K562 (cell line): ENCODE results near the gene TRMT1. TPM values are rescaled to one million over a fixed set of nuclear protein-coding genes. Genes with fewer than 3 reads are reported as not detected.

ENCODE experiments used
- C11orf30 ChIP-seq: fragments of 450-650 bp; IDR thresholded peaks from 2 replicates; pipeline ENCODE4 v1.6.1; 2016; ENCODE audit warnings: low read depth, mild to moderate bottlenecking
- DMBX1 ChIP-seq: fragments of 250-450 bp; sonication (Bioruptor Pico); IDR thresholded peaks from 2 replicates; pipeline ENCODE4 v1.8.0; 2022; ENCODE audit warnings: inconsistent platforms, mild to moderate bottlenecking, moderate library complexity, borderline replicate concordance
- E2F8 ChIP-seq: fragments of 450-650 bp; IDR thresholded peaks from 2 replicates; pipeline ENCODE4 v1.7.1; 2018; ENCODE audit warnings: mild to moderate bottlenecking, low read depth; ENCODE audit not compliant: partially characterized antibody
- ERF ChIP-seq: fragments of 450-650 bp; formaldehyde crosslinking; IDR thresholded peaks from 2 replicates; pipeline ENCODE4 v1.4.0; 2020; ENCODE audit warnings: mild to moderate bottlenecking, mixed read lengths
- MLX ChIP-seq, 2 experiments: fragments of 450-650 bp in 1 of 2; sonication (generic) in 1 of 2; formaldehyde crosslinking; conservative IDR thresholded peaks; 2 replicates each; pipeline versions ENCODE4 v1.4.0 to v1.8.1; 2020 to 2022; ENCODE audit warnings: mild to moderate bottlenecking in 1 of 2, missing genetic modification reagents in 1 of 2
- NELFE ChIP-seq: IDR thresholded peaks from 2 replicates; pipeline ENCODE4 v1.6.1; 2011; ENCODE audit warnings: mild to moderate bottlenecking; ENCODE audit not compliant: insufficient read depth, insufficient read length
- STAT5B ChIP-seq: fragments of 250-450 bp; sonication (Bioruptor Pico); IDR thresholded peaks from 2 replicates; pipeline ENCODE4 v1.8.0; 2021; ENCODE audit warnings: mild to moderate bottlenecking, inconsistent platforms
- ZBTB17 ChIP-seq: fragments of 450-650 bp; formaldehyde crosslinking; IDR thresholded peaks from 2 replicates; pipeline ENCODE4 v1.4.0; 2020; ENCODE audit warnings: mild to moderate bottlenecking
- ZBTB49 ChIP-seq: sonication (generic); formaldehyde crosslinking; IDR thresholded peaks from 2 replicates; pipeline ENCODE4 v1.8.0; 2022; ENCODE audit warnings: missing genetic modification reagents, mild to moderate bottlenecking, borderline replicate concordance
- ZFP30 ChIP-seq: fragments of 250-450 bp; sonication (Bioruptor Pico); IDR thresholded peaks from 2 replicates; pipeline ENCODE4 v1.8.0; 2022; ENCODE audit warnings: moderate library complexity, mild to moderate bottlenecking, inconsistent platforms, borderline replicate concordance
- ZFPM2 ChIP-seq: fragments of 250-450 bp; sonication (Bioruptor Pico); IDR thresholded peaks from 2 replicates; pipeline ENCODE4 v1.5.1; 2022; ENCODE audit warnings: mild to moderate bottlenecking
- ZNF449 ChIP-seq: fragments of 250-450 bp; sonication (Bioruptor Pico); IDR thresholded peaks from 2 replicates; pipeline ENCODE4 v1.8.0; 2022; ENCODE audit warnings: moderate library complexity, mild to moderate bottlenecking, inconsistent platforms
- ZNF609 ChIP-seq: sonication (generic); formaldehyde crosslinking; IDR thresholded peaks from 2 replicates; pipeline ENCODE4 v1.8.1; 2023; ENCODE audit warnings: missing genetic modification reagents, mild to moderate bottlenecking, borderline replicate concordance
- polyA plus RNA-seq, 8 experiments: library from polyadenylated mRNA; depleted of rRNA in 4 of 8; stranded (reverse) in 5 of 8; unstranded in 3 of 8; fragments of >200 nt; fragmentation: Nextera tagmentation in 2 of 8; fragmentation: Illumina TruSeq in 1 of 8; extraction: Ambion mirVana in 2 of 8; extraction: Trizol in 1 of 8; gene quantifications; 2 replicates each; pipeline versions ENCODE4 v1.2.1 to v1.2.3, GENCODE V29; 2011 to 2014; ENCODE audit warnings: inconsistent platforms in 1 of 8, missing spikeins in 1 of 8
- total RNA-seq, 7 experiments: library from RNA; depleted of rRNA in 6 of 7; stranded (reverse); fragments of >200 nt in 6 of 7; fragmentation: Illumina TruSeq in 2 of 7; extraction: Trizol in 2 of 7; gene quantifications; 2 replicates each; pipeline versions ENCODE4 v1.2.1 to v1.2.3, GENCODE V29; 2011 to 2021; ENCODE audit warnings: low replicate concordance in 1 of 7

TRMT1 gene
- total and polyA plus RNA-seq, 9 of the 15 experiments (the other 6 are each of a cell fraction or from before 2014, with no cell fraction given), result 5.8 to 158 (median 54.3) TPM

GRCh38 chr19:13164343-13165161 is 48.0 kb upstream of the TRMT1 start (continued):
- TF ChIP-seq ZNF609 (CRISPR knock-in tag) (no peak), ZFPM2 (CRISPR knock-in tag) (no peak), STAT5B (CRISPR knock-in tag) (no peak), E2F8 (no peak), C11orf30 (no peak), MLX (CRISPR knock-in tag; conservative IDR thresholded peaks at IDR 0.05) (no peak), ZNF449 (CRISPR knock-in tag) (0 out of 2 replicates have a peak, but pooled peaks have one; percentile 27), ZBTB49 (CRISPR knock-in tag) (no peak), ERF (no peak), NELFE (no peak), DMBX1 (peak; percentile 67; the same call in 1 of the 2 replicates), ZFP30 (CRISPR knock-in tag) (no peak), ZBTB17 (CRISPR knock-in tag) (0 out of 2 replicates have a peak, but pooled peaks have one; percentile 51)
